Measurements from ENCODE around the gene EFCAB6. TPM values are rescaled to one million over a fixed set of nuclear protein-coding genes. Genes with fewer than 3 reads are reported as not detected.
A peak's percentile ranks its signal among the peaks of the same experiment; 100 is the strongest.

EFCAB6 gene
- total RNA-seq, 2 experiments from 2014 or later, result 0.13 TPM; not detected in 1

GRCh38 chr22:43539572-43540528 lies 272.3 kb downstream of the EFCAB6 start:
- Histone ChIP-seq H2AFZ (ENCODE audit: low read length) (no peak overlapping the region), H3K4me2 (ENCODE audit: low read length) (no peak overlapping the region), H3K9me3 (ENCODE audit: low read length) (no peaks in the 10 kb centered on the region), H4K20me1 (ENCODE audit: insufficient read depth, low read length) (no peaks in the 10 kb centered on the region), H3K4me3 (ENCODE audit: low read depth, low read length, poor library complexity, severe bottlenecking) (no peak overlapping the region), H3K4me1 (ENCODE audit: insufficient read depth, low read length, poor library complexity, severe bottlenecking) (no peaks in the 10 kb centered on the region), H3K9me2 (ENCODE audit: insufficient read depth, low read length) (no peaks in the 10 kb centered on the region), H3K36me3 (ENCODE audit: insufficient read depth, low read length) (no peaks in the 10 kb centered on the region), H3K27ac (ENCODE audit: low read depth, low read length, poor library complexity, severe bottlenecking) (no peak overlapping the region), H3K79me2 (ENCODE audit: insufficient read depth, low read depth, low read length) (no peaks in the 10 kb centered on the region)
- TF ChIP-seq EZH2phosphoT487 (IDR thresholded peaks at IDR 0.05; ENCODE audit: borderline replicate concordance, low read depth, low read length) (no peak), CTCF (conservative IDR thresholded peaks at IDR 0.05; ENCODE audit: low read length) (no peak)
- ChIA-PET POLR2A (no interaction called here), CTCF (ENCODE audit: unreplicated experiment) (no interaction called here)
- intact Hi-C loops (cut with micrococcal nuclease; ENCODE audit: unreplicated experiment), result no loop called here
- DNase-seq (ENCODE audit: low spot score), result no peak
- BruUV-seq (replicated peaks), result no TSS peak

GRCh38 chr22:43537019-43537585 lies 275.0 kb downstream of the EFCAB6 start:
- POLR2A ChIA-PET, result interaction anchor here (0.5 kb wide), 2 partner anchors 17 to 236 kb away, joined by 3 to 4 read pairs; no protein-coding TSS in a partner anchor
- Histone ChIP-seq H4K20me1 (ENCODE audit: insufficient read depth, low read length) (no peaks in the 10 kb centered on the region), H3K79me2 (ENCODE audit: insufficient read depth, low read depth, low read length) (no peaks in the 10 kb centered on the region), H3K36me3 (ENCODE audit: insufficient read depth, low read length) (no peaks in the 10 kb centered on the region), H3K9me2 (ENCODE audit: insufficient read depth, low read length) (no peaks in the 10 kb centered on the region), H3K4me2 (ENCODE audit: low read length) (no peak overlapping the region), H3K4me3 (ENCODE audit: low read depth, low read length, poor library complexity, severe bottlenecking) (no peak overlapping the region), H2AFZ (ENCODE audit: low read length) (no peak overlapping the region), H3K4me1 (ENCODE audit: insufficient read depth, low read length, poor library complexity, severe bottlenecking) (no peaks in the 10 kb centered on the region), H3K27ac (ENCODE audit: low read depth, low read length, poor library complexity, severe bottlenecking) (no peak overlapping the region), H3K9me3 (ENCODE audit: low read length) (no peaks in the 10 kb centered on the region)
- no TSS peak for BruUV-seq (replicated peaks)
- intact Hi-C loops (cut with micrococcal nuclease; ENCODE audit: unreplicated experiment), result no loop called here
- CTCF ChIA-PET (ENCODE audit: unreplicated experiment), result no interaction called here
- TF ChIP-seq EZH2phosphoT487 (IDR thresholded peaks at IDR 0.05; ENCODE audit: borderline replicate concordance, low read depth, low read length) (no peak), CTCF (conservative IDR thresholded peaks at IDR 0.05; ENCODE audit: low read length) (peak; percentile 65)
- peak; percentile 13 for DNase-seq (ENCODE audit: low spot score)

GRCh38 chr22:43535741-43536140 lies 276.4 kb downstream of the EFCAB6 start:
- no peaks in the 10 kb centered on the region for H3K9me2 ChIP-seq (ENCODE audit: insufficient read depth, low read length)
- H3K79me2 ChIP-seq (ENCODE audit: insufficient read depth, low read depth, low read length), result no peaks in the 10 kb centered on the region
- CTCF ChIA-PET (ENCODE audit: unreplicated experiment), result no interaction called here
- no TSS peak for BruUV-seq (replicated peaks)
- no peak overlapping the region for H2AFZ ChIP-seq (ENCODE audit: low read length)
- no peaks in the 10 kb centered on the region for H4K20me1 ChIP-seq (ENCODE audit: insufficient read depth, low read length)
- H3K36me3 ChIP-seq (ENCODE audit: insufficient read depth, low read length), result no peaks in the 10 kb centered on the region
- intact Hi-C loops (cut with micrococcal nuclease; ENCODE audit: unreplicated experiment), result no loop called here
- H3K4me3 ChIP-seq (ENCODE audit: low read depth, low read length, poor library complexity, severe bottlenecking), result no peak overlapping the region
- H3K9me3 ChIP-seq (ENCODE audit: low read length), result no peaks in the 10 kb centered on the region
- POLR2A ChIA-PET, result no interaction called here
- H3K27ac ChIP-seq (ENCODE audit: low read depth, low read length, poor library complexity, severe bottlenecking), result no peak overlapping the region
- H3K4me2 ChIP-seq (ENCODE audit: low read length), result no peak overlapping the region
- TF ChIP-seq EZH2phosphoT487 (IDR thresholded peaks at IDR 0.05; ENCODE audit: borderline replicate concordance, low read depth, low read length), result no peak
- H3K4me1 ChIP-seq (ENCODE audit: insufficient read depth, low read length, poor library complexity, severe bottlenecking), result no peaks in the 10 kb centered on the region
- DNase-seq (ENCODE audit: low spot score), result no peak
